Measurements from ENCODE around the gene FAM114A2. TPM values are rescaled to one million over a fixed set of nuclear protein-coding genes. Genes with fewer than 3 reads are reported as not detected.

FAM114A2 gene
- total and polyA plus RNA-seq, 10 donors: 6.3 to 37.3 (median 31.7) TPM

DNA sequence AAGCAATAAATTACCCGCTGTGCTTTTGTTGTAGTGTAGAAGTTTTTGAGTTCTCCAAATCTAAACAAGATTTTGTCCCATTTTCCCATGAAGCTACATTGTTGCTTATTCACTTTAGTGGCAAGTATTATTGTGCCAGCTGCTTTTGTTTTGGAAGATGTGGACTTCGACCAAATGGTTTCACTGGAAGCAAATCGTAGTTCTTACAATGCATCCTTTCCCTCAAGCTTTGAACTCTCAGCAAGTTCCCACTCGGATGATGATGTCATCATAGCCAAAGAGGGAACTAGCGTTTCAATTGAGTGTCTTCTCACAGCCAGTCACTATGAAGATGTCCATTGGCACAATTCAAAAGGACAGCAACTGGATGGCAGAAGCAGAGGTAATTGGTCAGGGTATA is 10.9 kb upstream of the FAM114A2 start:
- H3K4me3 ChIP-seq: no peak overlapping the region
- no peaks in the 10 kb centered on the region for H3K9me3 ChIP-seq
- no peak for DNase-seq
- WGBS, 5 donors: 75 to 93% (median 88%) methylated on average over 5 of the region's 5 CpGs
- peaks cover 5 to 52% (median 25%) of the 10 kb centered on the region in 6 donors for H3K4me1 ChIP-seq
- intact Hi-C loops (cut with DNase I; ENCODE audit: low total_unique reads): no loop called here
- H3K36me3 ChIP-seq: peaks cover 0 to 63% (median 25%) of the 10 kb centered on the region in 6 donors
- TF ChIP-seq, protein P1, sequence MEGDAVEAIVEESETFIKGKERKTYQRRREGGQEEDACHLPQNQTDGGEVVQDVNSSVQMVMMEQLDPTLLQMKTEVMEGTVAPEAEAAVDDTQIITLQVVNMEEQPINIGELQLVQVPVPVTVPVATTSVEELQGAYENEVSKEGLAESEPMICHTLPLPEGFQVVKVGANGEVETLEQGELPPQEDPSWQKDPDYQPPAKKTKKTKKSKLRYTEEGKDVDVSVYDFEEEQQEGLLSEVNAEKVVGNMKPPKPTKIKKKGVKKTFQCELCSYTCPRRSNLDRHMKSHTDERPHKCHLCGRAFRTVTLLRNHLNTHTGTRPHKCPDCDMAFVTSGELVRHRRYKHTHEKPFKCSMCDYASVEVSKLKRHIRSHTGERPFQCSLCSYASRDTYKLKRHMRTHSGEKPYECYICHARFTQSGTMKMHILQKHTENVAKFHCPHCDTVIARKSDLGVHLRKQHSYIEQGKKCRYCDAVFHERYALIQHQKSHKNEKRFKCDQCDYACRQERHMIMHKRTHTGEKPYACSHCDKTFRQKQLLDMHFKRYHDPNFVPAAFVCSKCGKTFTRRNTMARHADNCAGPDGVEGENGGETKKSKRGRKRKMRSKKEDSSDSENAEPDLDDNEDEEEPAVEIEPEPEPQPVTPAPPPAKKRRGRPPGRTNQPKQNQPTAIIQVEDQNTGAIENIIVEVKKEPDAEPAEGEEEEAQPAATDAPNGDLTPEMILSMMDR (IDR thresholded peaks at IDR 0.05 in 8 of 11, conservative IDR thresholded peaks at IDR 0.05 in 3 of 11): no peak
- TF ChIP-seq POLR2AphosphoS5 (IDR thresholded peaks at IDR 0.05) (no peak), POLR2A (IDR thresholded peaks at IDR 0.05) (no peak)
- H3K27ac ChIP-seq: no peak overlapping the region
- H3K27me3 ChIP-seq (replicated peaks in 1 of 7): no peaks in the 10 kb centered on the region

DNA sequence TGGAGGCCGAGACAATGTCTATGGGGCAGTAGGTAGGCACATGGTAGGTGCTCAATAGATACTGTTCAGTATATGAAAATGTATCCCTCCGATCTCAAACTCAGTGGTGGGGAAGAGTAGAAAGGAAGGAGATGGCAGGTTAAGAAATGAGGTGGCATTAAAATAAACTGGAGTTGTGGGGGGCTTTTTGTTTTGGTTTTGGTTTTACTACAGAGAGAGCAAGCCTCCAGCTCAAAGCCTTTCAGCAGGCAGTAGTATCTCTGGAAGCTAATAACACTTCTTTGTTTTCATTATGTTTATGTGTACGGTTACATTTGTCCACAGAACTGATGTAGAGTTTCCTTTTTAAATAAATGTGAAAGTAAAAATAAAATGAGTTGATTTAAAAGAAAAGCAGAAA is 8.6 kb upstream of the FAM114A2 start:
- TF ChIP-seq POLR2A (IDR thresholded peaks at IDR 0.05): no peak
- TF ChIP-seq, protein P1 (IDR thresholded peaks at IDR 0.05 in 8 of 11, conservative IDR thresholded peaks at IDR 0.05 in 3 of 11): no peak
- TF ChIP-seq POLR2AphosphoS5 (IDR thresholded peaks at IDR 0.05): no peak
- Histone ChIP-seq H3K4me1 (peaks cover 11 to 75% (median 46%) of the 10 kb centered on the region in 6 donors), H3K36me3 (peaks cover 0 to 40% (median 9%) of the 10 kb centered on the region in 6 donors), H3K9me3 (no peaks in the 10 kb centered on the region), H3K27ac (peak overlapping the region in 2 of 8 donors; percentile 5 to 34), H3K4me3 (no peak overlapping the region), H3K27me3 (replicated peaks in 1 of 7) (no peaks in the 10 kb centered on the region)
- 69 to 85% (median 84%) methylated on average over 3 of the region's 3 CpGs for WGBS, 5 donors
- no peak for DNase-seq
- intact Hi-C loops (cut with DNase I; ENCODE audit: low total_unique reads): no loop called here

DNA sequence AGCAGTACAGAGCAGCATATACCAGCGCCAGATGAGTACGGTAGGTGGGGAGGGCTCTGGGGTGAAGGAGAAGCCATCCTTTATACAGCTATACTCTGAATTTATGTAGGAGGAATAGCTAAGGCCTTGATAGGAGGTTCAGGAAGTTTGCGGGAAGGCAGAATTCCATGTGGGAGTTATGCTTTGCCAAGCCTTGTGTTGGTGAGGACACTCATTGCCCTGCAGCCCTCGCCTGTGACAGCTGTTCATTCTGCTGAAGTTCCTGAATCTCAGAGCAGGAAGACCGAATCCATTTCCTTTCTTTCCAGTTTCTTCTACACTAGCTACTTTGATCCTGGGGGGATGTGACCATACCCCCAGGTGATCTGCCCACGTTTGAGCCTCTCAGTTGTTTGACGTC is 7.8 kb upstream of the FAM114A2 start:
- intact Hi-C loops (cut with DNase I; ENCODE audit: low total_unique reads): no loop called here
- peak overlapping the region in 2 of 8 donors; percentile 5 to 34 for H3K27ac ChIP-seq
- H3K4me3 ChIP-seq: no peak overlapping the region
- WGBS, 5 donors: 69 to 81% (median 78%) methylated on average over 7 of the region's 7 CpGs
- H3K4me1 ChIP-seq: peaks cover 19 to 84% (median 55%) of the 10 kb centered on the region in 6 donors
- no peak for DNase-seq
- H3K36me3 ChIP-seq: peaks cover 0 to 31% (median 6%) of the 10 kb centered on the region in 6 donors
- H3K27me3 ChIP-seq (replicated peaks in 1 of 7): no peaks in the 10 kb centered on the region
- TF ChIP-seq, protein P1 (IDR thresholded peaks at IDR 0.05 in 8 of 11, conservative IDR thresholded peaks at IDR 0.05 in 3 of 11): no peak
- no peak for TF ChIP-seq POLR2AphosphoS5 (IDR thresholded peaks at IDR 0.05)
- no peak for TF ChIP-seq POLR2A (IDR thresholded peaks at IDR 0.05)
- no peaks in the 10 kb centered on the region for H3K9me3 ChIP-seq

DNA sequence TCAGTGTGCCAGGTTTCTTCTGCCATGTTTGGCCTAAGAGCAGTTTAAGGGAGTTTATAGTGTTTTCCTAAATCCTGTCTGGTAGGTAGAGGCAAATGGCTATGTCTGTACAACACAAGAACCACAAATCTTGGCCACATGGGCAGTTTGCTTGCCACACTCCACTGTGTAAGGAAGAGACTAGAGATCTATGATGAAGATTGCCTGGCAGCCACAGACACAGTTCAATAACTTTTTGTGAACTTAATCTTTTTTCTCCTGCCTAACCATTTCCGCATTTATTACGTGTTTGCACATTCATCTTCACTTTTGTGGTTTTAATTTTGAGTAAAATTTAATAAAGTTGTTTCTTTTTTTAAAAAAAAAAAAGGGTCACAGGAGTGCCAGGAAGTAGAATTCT is 5.9 kb upstream of the FAM114A2 start:
- DNase-seq: no peak
- H3K27me3 ChIP-seq (replicated peaks in 1 of 7): no peaks in the 10 kb centered on the region

More for the DNA sequence above, 5.9 kb upstream of the FAM114A2 start:
- peaks cover 30 to 100% (median 74%) of the 10 kb centered on the region in 6 donors for H3K4me1 ChIP-seq
- intact Hi-C loops (cut with DNase I; ENCODE audit: low total_unique reads): no loop called here
- peak overlapping the region in 3 of 8 donors; percentile 4 to 52 (median 44) for H3K27ac ChIP-seq
- H3K9me3 ChIP-seq: no peaks in the 10 kb centered on the region
- H3K36me3 ChIP-seq: peaks cover 0 to 12% (median 2%) of the 10 kb centered on the region in 6 donors
- no peak overlapping the region for H3K4me3 ChIP-seq
- no peak for TF ChIP-seq POLR2AphosphoS5 (IDR thresholded peaks at IDR 0.05)
- no peak for TF ChIP-seq POLR2A (IDR thresholded peaks at IDR 0.05)
- TF ChIP-seq, protein P1 (IDR thresholded peaks at IDR 0.05 in 8 of 11, conservative IDR thresholded peaks at IDR 0.05 in 3 of 11): no peak
- WGBS, 5 donors: 76 to 86% (median 84%) methylated on average over 2 of the region's 2 CpGs

Data from spleen (tissue), 11 donors.